Measurements from ENCODE around the gene MAGI1. TPM values are rescaled to one million over a fixed set of nuclear protein-coding genes. Genes with fewer than 3 reads are reported as not detected.

Gene MAGI1
- total RNA-seq, 2 donors from 2014 or later: 23.4 to 41.4 TPM

DNA sequence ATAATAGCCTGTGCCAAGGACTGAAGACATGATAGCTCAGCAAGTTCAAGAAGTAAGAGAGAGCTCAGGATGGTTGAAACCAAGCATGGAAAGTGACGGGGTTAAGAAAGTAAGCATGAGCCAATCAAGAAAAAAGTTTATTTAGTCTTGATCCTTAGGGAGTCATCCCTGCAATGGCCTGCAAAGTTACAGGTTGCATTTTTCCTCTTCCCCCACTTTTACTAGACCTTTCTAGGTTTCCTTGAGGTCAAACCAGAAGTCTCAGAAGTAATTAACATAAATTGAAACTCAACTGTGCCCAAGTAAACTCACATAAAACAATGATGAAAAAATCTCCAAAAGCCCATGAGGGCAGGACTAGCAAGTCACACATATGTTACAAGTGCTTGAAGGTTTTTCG lies 250.9 kb downstream of the MAGI1 start:
- H3K4me1 ChIP-seq: no peaks in the 10 kb centered on the region

DNA sequence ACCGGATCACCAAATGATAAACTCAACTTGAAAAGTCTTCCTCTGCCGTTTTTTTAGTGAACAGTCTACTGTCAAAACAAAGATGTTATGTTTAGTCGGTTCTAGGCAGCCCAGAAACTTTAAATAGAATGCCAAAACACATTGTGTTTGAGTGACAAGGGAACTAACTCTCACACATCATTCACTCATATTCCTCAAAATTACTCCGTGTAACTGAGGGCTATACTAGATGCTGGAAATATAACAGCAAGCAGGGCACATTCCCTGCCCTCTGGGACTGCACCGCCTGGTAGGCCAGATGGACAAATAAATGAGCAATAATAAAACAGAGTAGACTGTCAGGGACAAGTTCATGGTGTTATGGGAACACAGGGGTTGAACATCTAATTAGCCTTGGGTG lies 251.4 kb downstream of the MAGI1 start:
- DNase-seq: no peak
- no peak overlapping the region for H3K4me3 ChIP-seq
- H3K27ac ChIP-seq: no peak overlapping the region
- H3K9ac ChIP-seq (ENCODE audit: low read depth in 2 of 2, low read length in 2 of 2): no peak overlapping the region
- intact Hi-C loops (cut with DNase I): loop anchor here (5.0 to 10.0 kb wide), 2 partner anchors 127 to 250 kb away; partner anchors contain the start of gene MAGI1
- H3K4me1 ChIP-seq: no peaks in the 10 kb centered on the region
- no peaks in the 10 kb centered on the region for H3K36me3 ChIP-seq
- H3K27me3 ChIP-seq: no peaks in the 10 kb centered on the region
- TF ChIP-seq, protein P1, sequence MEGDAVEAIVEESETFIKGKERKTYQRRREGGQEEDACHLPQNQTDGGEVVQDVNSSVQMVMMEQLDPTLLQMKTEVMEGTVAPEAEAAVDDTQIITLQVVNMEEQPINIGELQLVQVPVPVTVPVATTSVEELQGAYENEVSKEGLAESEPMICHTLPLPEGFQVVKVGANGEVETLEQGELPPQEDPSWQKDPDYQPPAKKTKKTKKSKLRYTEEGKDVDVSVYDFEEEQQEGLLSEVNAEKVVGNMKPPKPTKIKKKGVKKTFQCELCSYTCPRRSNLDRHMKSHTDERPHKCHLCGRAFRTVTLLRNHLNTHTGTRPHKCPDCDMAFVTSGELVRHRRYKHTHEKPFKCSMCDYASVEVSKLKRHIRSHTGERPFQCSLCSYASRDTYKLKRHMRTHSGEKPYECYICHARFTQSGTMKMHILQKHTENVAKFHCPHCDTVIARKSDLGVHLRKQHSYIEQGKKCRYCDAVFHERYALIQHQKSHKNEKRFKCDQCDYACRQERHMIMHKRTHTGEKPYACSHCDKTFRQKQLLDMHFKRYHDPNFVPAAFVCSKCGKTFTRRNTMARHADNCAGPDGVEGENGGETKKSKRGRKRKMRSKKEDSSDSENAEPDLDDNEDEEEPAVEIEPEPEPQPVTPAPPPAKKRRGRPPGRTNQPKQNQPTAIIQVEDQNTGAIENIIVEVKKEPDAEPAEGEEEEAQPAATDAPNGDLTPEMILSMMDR (IDR thresholded peaks at IDR 0.05): no peak
- H3K9me3 ChIP-seq: no peaks in the 10 kb centered on the region

More for the DNA sequence above, 250.9 kb downstream of the MAGI1 start:
- no peaks in the 10 kb centered on the region for H3K27me3 ChIP-seq
- H3K9me3 ChIP-seq: no peaks in the 10 kb centered on the region
- no peak overlapping the region for H3K4me3 ChIP-seq
- TF ChIP-seq, protein P1 (IDR thresholded peaks at IDR 0.05): no peak
- H3K36me3 ChIP-seq: no peaks in the 10 kb centered on the region
- no peak overlapping the region for H3K27ac ChIP-seq
- intact Hi-C loops (cut with DNase I): loop anchor here (5.0 to 10.0 kb wide), 2 partner anchors 127 to 249 kb away; partner anchors contain the start of gene MAGI1
- no peak for DNase-seq
- no peak overlapping the region for H3K9ac ChIP-seq (ENCODE audit: low read depth in 2 of 2, low read length in 2 of 2)

DNA sequence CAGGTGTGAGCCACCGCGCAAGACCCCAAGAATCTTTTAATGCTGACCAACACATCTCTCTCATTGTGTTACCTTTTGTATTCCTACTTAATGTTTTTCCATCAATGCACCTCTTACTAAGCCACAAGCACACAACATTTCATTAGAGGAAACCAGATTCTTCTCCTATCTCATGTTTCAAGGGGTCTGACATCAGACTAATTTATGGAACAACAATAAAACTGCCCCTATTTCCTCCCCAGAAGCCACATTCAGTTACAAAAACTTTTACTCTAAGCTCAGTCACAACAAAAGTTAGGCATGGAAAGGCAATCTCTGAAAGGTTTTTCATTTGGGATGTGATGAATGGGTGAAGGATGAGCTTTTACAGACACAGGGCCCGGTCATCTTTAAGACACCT lies 251.8 kb downstream of the MAGI1 start:
- Histone ChIP-seq H3K27ac (no peak overlapping the region), H3K27me3 (no peaks in the 10 kb centered on the region), H3K4me1 (no peaks in the 10 kb centered on the region), H3K4me3 (no peak overlapping the region), H3K9me3 (no peaks in the 10 kb centered on the region), H3K36me3 (no peaks in the 10 kb centered on the region), H3K9ac (ENCODE audit: low read depth in 2 of 2, low read length in 2 of 2) (no peak overlapping the region)
- DNase-seq: no peak
- TF ChIP-seq, protein P1 (IDR thresholded peaks at IDR 0.05): no peak
- intact Hi-C loops (cut with DNase I): loop anchor here (5.0 to 10.0 kb wide), 2 partner anchors 128 to 250 kb away; partner anchors contain the start of gene MAGI1

DNA sequence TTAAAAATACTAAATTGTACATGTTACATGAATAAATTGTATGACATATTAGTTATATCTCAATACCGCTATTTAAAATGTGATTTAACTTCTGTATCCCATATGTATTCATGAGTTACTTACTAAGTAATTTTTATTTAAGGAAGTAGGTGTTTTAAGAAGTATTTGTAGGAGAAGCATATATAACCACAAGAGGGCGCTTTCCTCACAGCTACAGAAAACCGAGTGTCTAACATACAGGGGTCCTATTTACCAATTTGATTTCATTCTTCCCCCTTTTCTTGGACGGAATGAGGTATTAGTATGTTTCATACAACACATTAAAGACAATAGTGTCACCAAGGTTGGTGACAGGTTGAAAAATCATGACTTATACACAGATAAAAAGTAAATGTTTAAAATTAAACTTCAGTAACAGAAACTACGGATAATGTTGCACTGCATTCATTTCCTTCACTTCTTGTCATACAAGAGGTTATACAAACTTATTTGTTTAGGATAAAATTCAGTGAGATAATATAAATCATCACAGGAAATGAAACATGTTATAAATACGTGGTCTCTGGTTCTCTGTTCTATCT lies 253.6 kb downstream of the MAGI1 start:
- intact Hi-C loops (cut with DNase I): loop anchor here (2.0 to 10.0 kb wide), 3 partner anchors 130 to 354 kb away; partner anchors contain the start of gene MAGI1
- DNase-seq: no peak
- H3K9me3 ChIP-seq: no peaks in the 10 kb centered on the region
- no peak overlapping the region for H3K4me3 ChIP-seq
- no peak overlapping the region for H3K27ac ChIP-seq
- H3K36me3 ChIP-seq: no peaks in the 10 kb centered on the region
- TF ChIP-seq, protein P1 (IDR thresholded peaks at IDR 0.05): peak; percentile 72
- H3K9ac ChIP-seq (ENCODE audit: low read depth in 2 of 2, low read length in 2 of 2): no peak overlapping the region
- no peaks in the 10 kb centered on the region for H3K27me3 ChIP-seq
- H3K4me1 ChIP-seq: no peaks in the 10 kb centered on the region

DNA sequence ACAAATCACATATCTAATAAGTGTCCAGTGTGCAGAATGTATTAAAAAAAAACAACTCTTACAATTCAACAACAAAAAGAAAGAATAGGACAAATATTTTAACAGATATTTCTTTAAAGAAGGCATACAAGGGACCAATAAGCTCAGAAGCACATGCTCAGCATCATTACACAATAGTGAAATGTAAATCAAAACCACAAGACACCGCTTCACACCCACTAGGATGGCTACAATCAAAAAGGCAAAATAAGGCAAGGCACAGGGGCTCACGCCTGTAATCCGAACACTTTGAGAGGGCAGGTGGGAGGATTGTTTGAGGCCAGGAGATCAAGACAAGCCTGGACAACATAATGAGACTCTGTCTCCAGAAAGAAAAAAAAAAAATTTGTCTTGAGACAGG lies 255.6 kb downstream of the MAGI1 start:
- intact Hi-C loops (cut with DNase I): loop anchor here (10.0 kb wide), 1 partner anchor 132 kb away; no protein-coding TSS in a partner anchor
- no peak overlapping the region for H3K27ac ChIP-seq
- H3K9me3 ChIP-seq: no peaks in the 10 kb centered on the region
- H3K36me3 ChIP-seq: no peaks in the 10 kb centered on the region
- no peak overlapping the region for H3K4me3 ChIP-seq
- no peaks in the 10 kb centered on the region for H3K4me1 ChIP-seq
- no peaks in the 10 kb centered on the region for H3K27me3 ChIP-seq
- DNase-seq: no peak
- no peak overlapping the region for H3K9ac ChIP-seq (ENCODE audit: low read depth in 2 of 2, low read length in 2 of 2)
- TF ChIP-seq, protein P1 (IDR thresholded peaks at IDR 0.05): no peak

Data from colonic mucosa (tissue), 4 donors.